KMS-11 (cell line): Measurements from ENCODE around the gene PNCK.

Experiments
- H2AFZ ChIP-seq: fragments of 200-600 bp; sonication (generic); 2 replicates; pipeline ENCODE4 v1.6.1; 2016; ENCODE audit warnings: antibody characterized with exemption, mixed run types, low read depth
- H3K27ac ChIP-seq: fragments of 200-600 bp; sonication (generic); 2 replicates; pipeline ENCODE4 v1.6.1; 2016; ENCODE audit warnings: mild to moderate bottlenecking, mixed run types
- H3K27me3 ChIP-seq: fragments of 200-600 bp; sonication (generic); 2 replicates; pipeline ENCODE4 v1.6.1; 2017; ENCODE audit warnings: mild to moderate bottlenecking, low read depth, mixed run types, moderate library complexity; ENCODE audit not compliant: insufficient read depth
- H3K36me3 ChIP-seq: fragments of 200-600 bp; sonication (generic); 2 replicates; pipeline ENCODE4 v1.6.1; 2017; ENCODE audit warnings: mild to moderate bottlenecking, mixed run types; ENCODE audit not compliant: insufficient read depth
- H3K4me1 ChIP-seq: fragments of 200-600 bp; sonication (generic); 2 replicates; pipeline ENCODE4 v1.6.1; 2016; ENCODE audit warnings: mild to moderate bottlenecking, low read depth, mixed run types; ENCODE audit not compliant: poor library complexity, severe bottlenecking
- H3K4me2 ChIP-seq: fragments of 200-600 bp; sonication (generic); 2 replicates; pipeline ENCODE4 v1.7.0; 2016; ENCODE audit warnings: mild to moderate bottlenecking, mixed run types
- H3K4me3 ChIP-seq: fragments of 200-600 bp; sonication (generic); IDR thresholded peaks from 2 replicates; pipeline ENCODE4 v1.6.1; 2017; ENCODE audit warnings: low read depth, low read length, mixed read lengths; ENCODE audit not compliant: insufficient read depth
- H3K79me2 ChIP-seq: fragments of 200-600 bp; sonication (generic); 2 replicates; pipeline ENCODE4 v1.6.1; 2016; ENCODE audit warnings: low read depth, mixed run types; ENCODE audit not compliant: insufficient read depth
- H3K9ac ChIP-seq: fragments of 200-600 bp; sonication (generic); 2 replicates; pipeline ENCODE4 v1.6.1; 2016; ENCODE audit warnings: mild to moderate bottlenecking, mixed run types
- H4K20me1 ChIP-seq: fragments of 200-600 bp; sonication (generic); 2 replicates; pipeline ENCODE4 v1.6.1; 2016; ENCODE audit warnings: mild to moderate bottlenecking, mixed run types; ENCODE audit not compliant: insufficient read depth
- CTCF ChIP-seq: fragments of 200-600 bp; sonication (generic); conservative IDR thresholded peaks from 2 replicates; pipeline ENCODE4 v1.6.1; 2017; ENCODE audit warnings: low read depth, mild to moderate bottlenecking, antibody characterized with exemption, low read length, moderate library complexity, mixed read lengths

Gene PNCK

GRCh38 chrX:153633607-153634180, 39.9 kb downstream of the PNCK start:
- Histone ChIP-seq H3K27me3 (peaks cover 43% of the 10 kb centered on the region), H3K79me2 (no peaks in the 10 kb centered on the region)

GRCh38 chrX:153633048-153633447, 40.6 kb downstream of the PNCK start:
- Histone ChIP-seq H3K79me2 (no peaks in the 10 kb centered on the region), H3K4me2 (no peak overlapping the region), H3K27me3 (peaks cover 45% of the 10 kb centered on the region), H3K36me3 (no peaks in the 10 kb centered on the region), H3K4me3 (no peak overlapping the region), H3K9ac (no peak overlapping the region), H3K4me1 (no peaks in the 10 kb centered on the region), H2AFZ (no peak overlapping the region), H3K27ac (no peak overlapping the region), H4K20me1 (no peaks in the 10 kb centered on the region)
- no peak for TF ChIP-seq CTCF

More at GRCh38 chrX:153633607-153634180, 39.9 kb downstream of the PNCK start:
- Histone ChIP-seq H3K27ac (no peak overlapping the region), H4K20me1 (no peaks in the 10 kb centered on the region), H3K4me3 (no peak overlapping the region), H3K36me3 (no peaks in the 10 kb centered on the region), H3K4me1 (no peaks in the 10 kb centered on the region), H3K4me2 (no peak overlapping the region), H2AFZ (no peak overlapping the region), H3K9ac (no peak overlapping the region)
- no peak for TF ChIP-seq CTCF

GRCh38 chrX:153632595-153632946, 41.0 kb downstream of the PNCK start:
- H3K4me3 ChIP-seq = no peak overlapping the region
- H3K4me2 ChIP-seq = no peak overlapping the region
- TF ChIP-seq CTCF = no peak
- H3K27me3 ChIP-seq = peaks cover 43% of the 10 kb centered on the region
- H3K4me1 ChIP-seq = no peaks in the 10 kb centered on the region
- no peaks in the 10 kb centered on the region for H4K20me1 ChIP-seq
- H3K27ac ChIP-seq = no peak overlapping the region
- H3K36me3 ChIP-seq = no peaks in the 10 kb centered on the region
- H3K9ac ChIP-seq = no peak overlapping the region
- H2AFZ ChIP-seq = no peak overlapping the region
- no peaks in the 10 kb centered on the region for H3K79me2 ChIP-seq

GRCh38 chrX:153631907-153632594, 41.6 kb downstream of the PNCK start:
- Histone ChIP-seq H2AFZ (no peak overlapping the region), H3K36me3 (no peaks in the 10 kb centered on the region), H3K4me3 (no peak overlapping the region), H4K20me1 (no peaks in the 10 kb centered on the region), H3K4me2 (no peak overlapping the region), H3K27ac (no peak overlapping the region), H3K4me1 (no peaks in the 10 kb centered on the region), H3K27me3 (peaks cover 48% of the 10 kb centered on the region), H3K79me2 (no peaks in the 10 kb centered on the region), H3K9ac (no peak overlapping the region)
- no peak for TF ChIP-seq CTCF
